Kidney epithelial cell (primary cell): ENCODE data around the gene MNAT1. TPM values are rescaled to one million over a fixed set of nuclear protein-coding genes. Genes with fewer than 3 reads are reported as not detected.

ENCODE experiments used
- total RNA-seq: library from RNA; depleted of rRNA; stranded (reverse); fragments of >200 nt; gene quantifications from 2 replicates; pipeline ENCODE4 v1.2.3, GENCODE V29; 2015

The MNAT1 gene
- total RNA-seq, 1 donor from 2014 or later = 49.2 TPM

Other genes with a start within 250 kb of the MNAT1 start
- gene C14orf39, start 248.7 kb upstream of the MNAT1 start, total RNA-seq = 0.58 TPM in 1 of 2 replicates, not detected in the other
- gene SIX6, start 225.6 kb upstream of the MNAT1 start, total RNA-seq = not detected in 2 replicates
- 2.9 and 3.3 TPM in 2 replicates for gene SIX1, start 85.3 kb upstream of the MNAT1 start, total RNA-seq
- gene SIX4, start 10.4 kb upstream of the MNAT1 start, total RNA-seq = 11.1 and 11.7 TPM in 2 replicates
- gene TRMT5, start 246.3 kb downstream of the MNAT1 start, total RNA-seq = 8.5 and 19.0 TPM in 2 replicates
- 15.7 and 16.2 TPM in 2 replicates for gene SLC38A6, start 246.5 kb downstream of the MNAT1 start, total RNA-seq